ENCODE data around the gene VWA3A.
"Not testable (repeated sequence)": the region's sequence is repeated elsewhere in the genome, so short reads cannot be mapped to it uniquely, and the experiment has no call there.

Gene VWA3A

DNA sequence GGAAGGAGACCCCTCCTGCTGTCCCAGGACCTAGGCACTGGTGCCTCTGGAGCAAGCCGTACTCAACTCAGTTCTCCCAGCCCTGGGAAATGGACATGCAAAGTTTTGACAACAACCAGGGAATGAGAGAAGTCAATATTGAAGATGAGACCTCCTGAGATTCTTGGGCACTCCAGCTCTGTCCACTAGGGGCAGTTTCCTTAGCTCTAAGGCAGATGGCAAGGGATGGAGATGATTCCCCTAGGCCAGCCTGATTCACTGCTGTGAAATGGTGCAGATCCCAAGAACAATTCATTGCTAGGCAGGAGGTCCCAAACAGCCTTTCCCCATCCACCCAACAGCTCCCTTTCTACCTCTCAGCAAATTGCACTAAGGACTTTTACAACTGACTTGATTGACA lies 49.4 kb downstream of the VWA3A start:
- no peak for DNase-seq

DNA sequence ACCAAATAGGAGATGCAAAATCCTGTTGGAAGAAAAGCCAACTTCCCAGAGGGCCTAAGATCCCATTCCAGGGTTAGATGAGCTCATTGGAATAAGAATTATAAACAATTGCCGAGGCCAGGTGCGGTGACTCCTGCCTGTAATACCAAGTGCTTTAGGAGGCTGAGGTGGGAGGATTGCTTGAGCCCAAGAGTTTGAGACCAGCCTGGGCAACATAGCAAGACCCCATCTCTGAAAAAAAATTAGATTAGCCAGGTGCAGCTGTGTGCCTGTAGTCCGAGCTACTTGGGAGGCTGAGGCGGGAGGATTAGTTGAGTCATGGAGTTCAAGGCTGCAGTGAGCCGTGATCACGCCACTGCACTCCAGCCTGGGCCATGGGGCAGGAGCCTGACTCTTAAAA lies 52.2 kb downstream of the VWA3A start:
- no peak for DNase-seq

DNA sequence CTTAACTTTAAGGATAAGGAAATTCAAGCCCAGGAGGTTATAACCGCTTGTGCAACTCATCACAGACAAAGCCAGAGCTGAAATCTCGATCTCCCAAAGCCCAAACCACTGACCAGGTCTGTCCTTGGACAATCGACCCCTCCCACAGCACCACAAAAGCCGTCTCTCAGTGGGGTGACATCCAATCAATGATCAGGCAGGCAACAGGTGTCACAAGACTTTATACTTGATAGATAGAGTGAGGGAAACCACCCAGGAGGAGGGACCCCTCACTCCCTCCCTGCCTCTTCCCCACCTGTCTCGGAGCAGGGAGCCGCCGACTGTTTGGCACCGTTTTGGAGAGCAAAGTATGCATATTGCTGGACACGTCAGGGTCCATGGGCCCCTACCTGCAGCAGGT lies 55.5 kb downstream of the VWA3A start:
- DNase-seq: no peak

DNA sequence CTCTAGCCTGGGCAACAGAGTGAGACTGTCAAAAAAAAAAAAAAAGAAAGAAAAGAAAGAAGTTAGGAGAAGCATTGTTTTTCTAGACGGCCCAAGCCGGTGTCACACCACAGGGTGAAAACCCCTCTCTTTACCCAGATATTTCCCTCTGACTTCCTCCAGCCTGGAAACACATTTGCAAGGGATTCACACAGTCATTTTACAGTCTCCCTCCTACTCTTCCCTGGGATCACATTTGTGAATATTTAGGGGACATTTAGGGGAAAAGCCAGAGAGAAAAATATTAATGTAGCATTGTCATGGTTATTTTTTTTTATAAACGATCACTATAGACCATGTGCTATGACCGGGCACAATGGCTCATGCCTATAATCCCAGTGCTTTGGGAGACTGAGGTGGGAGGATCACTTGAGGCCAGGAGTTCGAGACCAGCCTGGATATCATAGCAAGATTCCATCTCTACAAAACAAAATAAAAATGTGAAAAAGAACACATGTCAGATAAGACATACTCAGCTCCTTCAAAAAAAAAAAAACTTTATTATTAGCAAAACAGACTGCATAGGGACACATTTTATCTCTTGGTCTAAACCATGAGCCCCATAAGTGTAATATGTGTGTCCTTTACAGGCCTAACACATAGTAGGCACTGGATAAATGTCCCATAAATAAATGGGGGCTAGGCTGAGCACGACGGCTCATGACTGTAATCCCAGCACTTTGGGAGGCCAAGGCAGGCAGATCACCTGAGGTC lies 59.1 kb downstream of the VWA3A start:
- no peak for DNase-seq

DNA sequence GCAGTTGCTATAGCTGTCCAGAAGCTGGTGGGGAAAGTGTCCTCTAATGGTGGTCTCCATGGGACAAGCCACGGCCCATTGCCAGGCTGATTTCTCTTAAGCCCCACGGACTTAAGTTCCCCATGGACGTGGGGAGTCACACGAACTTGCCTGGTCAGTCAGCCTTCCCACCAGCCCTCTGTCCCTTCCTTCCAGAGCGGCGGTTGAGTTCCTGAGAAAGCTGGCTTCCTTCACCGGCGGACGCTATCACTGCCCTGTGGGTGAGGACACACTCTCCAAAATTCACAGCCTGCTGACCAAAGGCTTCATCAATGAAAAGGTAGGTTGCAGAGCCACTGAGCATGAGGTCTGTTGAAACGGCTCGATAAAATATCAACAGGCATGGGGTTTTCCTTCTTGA lies 60.0 kb downstream of the VWA3A start:
- no peak for DNase-seq

DNA sequence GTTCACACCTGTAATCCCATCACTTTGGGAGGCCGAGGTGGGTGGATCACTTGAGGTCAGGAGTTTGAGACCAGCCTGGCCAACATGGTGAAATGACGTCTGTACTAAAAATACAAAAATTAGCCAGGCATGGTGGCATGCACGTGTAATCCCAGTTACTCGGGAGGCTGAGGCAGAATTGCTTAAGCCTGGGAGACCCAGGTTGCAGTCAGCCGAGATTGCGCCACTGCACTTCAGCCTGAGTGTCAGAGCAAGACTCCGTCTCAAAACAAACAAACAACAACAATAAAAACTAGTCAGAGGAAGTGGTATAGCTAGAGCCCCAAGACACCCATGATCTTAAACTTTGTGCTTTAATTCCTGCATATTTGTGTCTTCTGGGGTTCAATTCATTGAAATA lies 60.7 kb downstream of the VWA3A start:
- DNase-seq: not testable (repeated sequence)

DNA sequence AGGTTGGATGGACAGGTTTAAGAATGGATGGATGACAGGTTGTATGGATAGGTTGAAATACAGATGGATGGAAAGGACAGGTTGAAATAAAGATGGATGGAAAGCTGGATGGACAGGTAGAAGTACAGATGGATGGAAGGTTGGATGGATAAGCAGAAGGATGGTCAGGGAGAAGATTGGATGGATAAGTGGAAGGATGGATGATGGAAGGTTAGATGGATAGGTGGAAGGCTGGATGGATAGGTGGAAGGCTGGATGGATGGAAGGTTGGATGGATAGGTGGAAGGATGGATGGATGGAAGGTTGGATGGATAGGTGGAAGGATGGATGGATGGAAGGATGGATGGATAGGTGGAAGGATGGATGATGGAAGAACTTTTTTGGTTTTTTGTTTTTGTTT lies 69.1 kb downstream of the VWA3A start:
- no peak for DNase-seq

DNA sequence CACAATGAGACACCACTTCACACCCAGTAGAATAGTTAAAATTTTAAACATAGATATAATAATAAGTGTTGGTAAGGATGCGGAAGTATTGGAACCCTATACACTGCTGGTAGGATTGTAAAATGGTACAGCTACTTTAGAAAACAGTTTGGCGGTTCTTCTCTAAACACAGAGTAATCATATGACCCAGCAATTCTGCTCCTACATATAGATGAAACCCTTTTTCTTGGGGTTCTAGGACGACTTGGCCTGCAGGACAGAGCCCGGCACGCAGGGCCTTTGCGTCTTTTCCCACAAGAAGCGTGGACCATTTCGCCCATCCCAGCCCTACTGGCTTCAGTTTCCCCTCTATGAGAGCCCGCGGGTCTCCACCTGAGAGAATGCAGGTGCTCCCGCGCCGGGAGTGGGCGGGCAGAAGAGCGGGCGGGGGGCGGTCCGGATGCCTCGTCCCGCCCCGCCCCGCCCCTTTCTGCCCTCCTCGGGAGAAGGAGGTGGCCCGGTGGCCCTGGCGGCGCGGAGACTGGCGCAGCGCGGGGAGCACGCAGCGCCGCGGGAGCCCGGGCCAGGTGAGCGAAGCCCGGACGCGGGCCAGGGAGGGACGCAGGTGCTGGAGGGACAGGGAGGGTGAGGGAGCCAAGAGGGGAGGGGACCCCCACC lies 69.8 kb downstream of the VWA3A start, which contains the start of gene SDR42E2:
TSS of gene SDR42E2 (plus strand) at position 508 of the 657 bp plus-strand sequence. CDS start 3,077 bp downstream, outside the sequence.
- no peak for DNase-seq

DNA sequence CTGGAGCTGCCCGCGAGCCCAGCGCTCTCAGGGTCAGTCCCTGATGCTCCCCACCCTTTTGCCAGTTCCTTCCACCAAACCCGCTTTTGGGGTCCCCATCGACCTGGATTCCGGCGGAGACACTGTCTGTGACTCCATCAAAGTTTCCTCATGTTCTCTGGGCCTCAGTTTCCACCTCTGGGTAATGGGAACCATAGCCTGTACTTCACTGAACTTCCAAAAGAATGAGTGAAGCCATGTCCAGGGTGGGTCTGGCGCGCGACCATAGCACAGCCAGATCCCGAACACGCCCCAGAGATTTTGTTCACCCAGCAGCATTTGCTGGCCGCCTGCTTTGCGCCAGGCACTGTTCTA lies 70.3 kb downstream of the VWA3A start:
- DNase-seq: no peak

DNA sequence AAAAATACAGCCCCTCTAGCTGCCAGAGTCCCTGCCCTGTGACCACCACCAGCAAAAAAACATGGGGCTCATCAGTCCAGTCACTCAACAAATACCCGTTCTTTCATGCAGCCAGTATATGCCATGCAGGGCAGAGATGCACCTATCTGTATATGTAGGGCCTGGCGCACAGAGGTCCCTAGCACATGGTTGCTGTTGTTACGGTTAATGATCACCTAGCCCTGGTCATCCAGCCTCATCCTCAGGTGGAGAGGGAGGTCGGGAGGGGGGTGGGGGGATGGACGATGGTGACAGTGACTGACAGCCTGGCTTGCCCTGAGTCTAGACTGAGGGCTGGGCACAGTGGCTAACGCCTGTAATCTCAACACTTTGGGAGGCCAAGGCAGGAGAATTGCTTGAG lies 71.5 kb downstream of the VWA3A start:
- no peak for DNase-seq

DNA sequence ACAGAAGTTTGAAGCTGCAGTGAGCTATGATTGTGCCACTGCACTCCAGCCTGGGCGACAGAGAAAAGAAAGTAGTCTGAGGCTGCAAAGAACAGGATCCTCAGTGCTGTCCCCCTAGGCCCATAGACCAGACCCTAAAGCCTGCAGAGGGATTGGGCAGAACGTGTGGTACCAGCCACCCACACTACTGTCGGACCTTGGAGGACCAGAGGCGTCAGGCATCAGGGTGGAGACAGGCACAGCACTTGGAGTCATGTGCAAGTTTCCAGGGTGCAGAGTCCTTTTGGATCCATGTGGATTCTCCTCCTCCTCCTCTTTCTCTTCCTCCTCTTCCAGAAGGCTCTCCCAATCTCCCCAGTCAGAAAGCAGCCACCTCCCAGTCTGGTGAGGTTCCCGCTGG lies 72.1 kb downstream of the VWA3A start:
- no peak for DNase-seq

DNA sequence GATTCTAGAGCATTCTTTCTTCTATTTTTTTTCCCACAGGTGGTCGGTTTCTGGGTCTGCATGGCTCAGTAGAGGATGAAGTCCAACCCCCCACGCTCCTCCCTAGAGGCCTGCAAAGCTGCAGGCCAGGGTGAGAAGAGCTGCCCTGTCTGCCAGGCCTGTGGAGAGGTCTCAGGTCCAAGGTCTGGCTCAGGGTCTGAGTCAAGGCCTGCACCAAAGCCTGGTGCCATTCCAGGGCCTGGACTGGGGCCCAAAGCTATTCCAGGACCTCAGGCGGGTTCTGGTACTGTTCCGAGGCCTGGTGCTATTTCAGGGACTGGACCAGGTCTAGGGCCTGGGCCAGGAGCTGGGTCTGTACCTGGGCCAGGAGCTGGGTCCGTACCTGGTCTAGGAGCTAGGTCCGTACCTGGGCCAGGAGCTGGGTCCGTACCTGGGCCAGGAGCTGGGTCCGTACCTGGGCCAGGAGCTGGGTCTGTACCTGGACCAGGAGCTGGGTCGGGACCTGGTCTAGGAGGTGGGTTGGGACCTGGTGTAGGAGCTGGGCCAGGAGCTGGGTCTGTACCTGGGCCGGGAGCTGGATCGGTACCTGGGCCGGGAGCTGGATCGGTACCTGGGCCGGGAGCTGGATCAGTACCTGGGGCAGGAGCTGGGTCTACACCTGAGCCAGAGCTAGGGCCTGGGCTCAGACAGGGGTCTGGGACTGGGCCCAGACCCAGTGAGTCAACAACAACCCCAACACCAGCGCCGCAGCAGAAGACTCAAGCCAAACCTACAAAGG lies 73.4 kb downstream of the VWA3A start:
- DNase-seq: no peak

DNA sequence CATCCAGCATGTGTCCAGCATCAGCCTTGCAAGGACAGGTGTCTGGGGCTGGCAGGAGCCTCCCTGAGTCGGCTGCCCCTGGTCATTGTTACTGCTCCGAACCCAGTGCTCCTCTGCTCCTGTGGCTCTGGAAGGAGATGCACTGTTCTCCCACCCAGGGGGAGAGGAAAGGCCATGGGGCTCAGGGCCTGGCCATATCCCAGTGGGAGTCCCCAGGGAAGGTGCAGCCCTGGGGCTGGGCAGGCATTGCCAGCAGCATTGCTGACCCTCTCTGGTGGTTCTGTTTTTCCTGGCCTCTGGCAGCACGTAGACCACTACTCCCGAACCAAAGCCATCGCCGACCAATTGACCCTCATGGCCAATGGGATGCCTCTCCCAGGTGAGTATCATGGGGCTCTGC lies 79.6 kb downstream of the VWA3A start:
- no peak for DNase-seq

DNA sequence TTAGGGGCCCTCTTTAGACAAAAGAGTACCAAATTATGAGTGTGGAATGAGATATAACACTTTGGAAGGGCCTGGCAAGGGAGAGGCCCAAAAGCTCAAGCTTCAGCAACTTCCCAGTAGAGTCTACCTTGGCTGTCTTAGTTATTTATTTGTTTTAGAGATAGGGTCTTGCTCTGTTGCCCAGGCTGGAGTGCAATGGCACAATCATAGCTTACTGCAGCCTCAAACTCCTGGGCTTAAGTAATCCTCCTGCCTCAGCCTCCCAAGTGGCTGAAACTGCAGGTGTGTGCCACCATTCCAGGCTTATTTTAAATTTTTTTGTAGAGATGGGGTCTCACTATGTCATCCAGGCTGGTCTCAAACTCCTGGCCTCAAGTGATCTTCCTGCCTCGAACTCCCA lies 80.3 kb downstream of the VWA3A start:
- not testable (repeated sequence) for DNase-seq

DNA sequence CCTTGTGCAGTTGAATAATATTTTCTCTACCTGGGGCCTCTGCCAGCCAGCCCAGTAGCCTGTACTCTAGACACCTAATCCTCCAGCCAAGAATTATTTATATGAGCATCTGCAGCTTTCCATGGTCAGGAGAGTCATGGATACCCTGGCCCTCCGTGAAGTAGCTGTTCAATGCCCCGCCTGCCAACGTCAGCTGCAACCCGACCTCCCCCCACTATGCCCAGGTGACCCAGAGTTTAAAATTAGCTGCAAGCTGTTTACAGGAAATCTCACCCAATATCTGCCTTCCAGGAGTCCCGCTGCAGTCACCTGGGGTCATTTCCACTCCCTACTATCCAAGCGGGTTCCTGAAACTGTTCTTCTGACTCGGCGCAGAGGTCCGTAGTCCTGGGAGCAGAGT lies 82.3 kb downstream of the VWA3A start:
- DNase-seq: no peak

DNA sequence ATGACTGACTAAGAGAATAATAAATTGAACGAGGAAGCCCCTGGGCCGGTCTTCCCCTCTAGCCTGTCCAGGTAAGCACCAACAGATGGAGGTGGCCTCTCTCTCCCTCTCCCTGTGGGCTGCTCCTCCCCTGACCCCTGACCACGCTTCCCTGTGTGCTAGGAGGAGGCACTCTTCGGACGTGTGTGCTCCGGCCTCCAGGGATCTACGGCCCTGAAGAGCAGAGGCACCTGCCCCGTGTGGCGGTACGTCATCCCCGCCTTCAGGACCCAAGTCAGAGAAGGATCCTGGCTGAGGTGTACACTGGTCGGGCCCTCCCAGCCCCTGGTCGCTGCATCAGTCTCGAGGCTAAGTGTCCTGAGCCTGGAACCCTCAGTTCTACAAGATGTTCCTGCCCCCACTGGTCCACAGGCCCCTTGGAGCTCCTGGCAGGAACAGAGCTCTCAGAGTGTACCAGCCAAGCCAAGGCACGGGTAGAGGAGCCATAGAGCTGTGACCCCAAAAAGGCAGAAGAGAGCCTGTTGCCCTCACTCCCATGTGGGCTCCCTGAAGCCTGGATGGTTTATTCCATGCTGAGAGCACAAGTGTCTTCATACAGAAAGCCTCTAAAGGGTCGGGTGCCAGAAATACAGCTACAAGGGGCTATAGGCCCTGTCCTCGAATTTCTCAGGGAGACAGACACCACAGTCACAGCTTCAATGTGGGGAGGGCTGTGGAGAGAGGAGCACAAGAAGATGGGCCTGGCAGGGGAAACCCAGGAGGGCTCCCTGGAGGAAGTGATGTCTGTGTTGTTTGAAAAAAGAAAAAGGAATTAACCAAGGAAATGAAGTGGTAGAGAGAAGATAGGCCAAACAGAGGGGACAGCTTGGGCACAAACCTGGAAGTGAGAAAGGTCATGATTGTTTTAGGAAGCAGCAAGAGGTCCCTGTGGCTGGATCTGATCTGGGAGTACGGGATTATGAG lies 85.9 kb downstream of the VWA3A start:
- no peak for DNase-seq

DNA sequence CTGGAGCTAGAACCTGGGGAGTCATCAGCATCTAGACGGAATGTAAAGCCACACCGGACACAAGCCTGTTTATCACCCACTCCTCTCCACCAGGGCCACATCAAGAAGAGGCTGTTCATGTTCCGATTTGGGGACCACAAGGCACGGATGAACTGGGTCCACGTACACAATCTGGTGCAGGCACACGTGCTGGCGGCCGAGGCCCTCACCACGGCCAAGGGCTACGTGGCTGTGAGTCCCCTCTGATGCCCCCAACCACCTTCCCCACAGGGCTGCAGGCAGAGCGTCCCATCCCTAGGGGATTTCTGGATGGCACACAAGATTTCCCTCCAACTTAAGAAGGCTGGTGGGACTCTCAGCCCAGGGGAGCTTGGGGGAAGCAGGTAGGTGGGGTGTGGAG lies 89.1 kb downstream of the VWA3A start:
- no peak for DNase-seq

DNA sequence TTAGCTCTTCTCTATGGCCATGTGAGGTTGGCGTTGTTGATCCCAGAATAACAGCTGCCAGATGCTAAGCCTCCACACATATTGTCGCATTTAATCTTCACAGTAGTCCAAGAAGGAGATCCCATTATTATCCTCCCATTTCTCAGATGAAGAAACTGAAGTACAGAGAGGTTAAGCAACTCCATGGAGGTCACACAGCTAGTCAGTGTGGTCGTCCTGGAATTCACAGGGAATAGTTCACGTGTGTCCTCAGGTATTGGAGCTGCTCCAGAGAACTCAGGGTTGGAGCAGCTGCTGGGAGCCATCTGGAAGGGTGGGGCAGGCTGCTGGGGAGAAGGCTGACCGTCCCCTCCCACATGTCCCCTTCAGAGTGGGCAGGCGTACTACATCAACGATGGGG lies 89.5 kb downstream of the VWA3A start:
- no peak for DNase-seq

DNA sequence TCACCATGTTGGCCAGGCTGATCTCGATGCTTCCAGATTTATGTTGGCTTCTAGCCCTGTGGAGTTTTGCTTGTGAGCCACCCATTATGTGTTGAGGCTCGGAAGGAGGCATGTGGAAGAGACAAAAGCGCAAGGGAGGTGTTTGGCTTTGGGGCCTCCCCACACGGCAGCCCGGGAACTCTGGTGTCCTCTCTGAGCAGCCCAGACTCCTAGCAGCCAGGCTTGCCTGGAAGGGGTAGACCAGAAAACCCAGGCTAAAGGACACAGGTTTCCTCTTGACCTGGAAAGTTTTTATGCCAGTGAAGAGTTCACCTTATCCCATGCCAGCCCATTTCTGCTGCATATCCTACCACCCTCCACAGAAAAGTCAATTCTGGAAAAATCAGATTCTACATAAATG lies 91.0 kb downstream of the VWA3A start:
- no peak for DNase-seq

DNA sequence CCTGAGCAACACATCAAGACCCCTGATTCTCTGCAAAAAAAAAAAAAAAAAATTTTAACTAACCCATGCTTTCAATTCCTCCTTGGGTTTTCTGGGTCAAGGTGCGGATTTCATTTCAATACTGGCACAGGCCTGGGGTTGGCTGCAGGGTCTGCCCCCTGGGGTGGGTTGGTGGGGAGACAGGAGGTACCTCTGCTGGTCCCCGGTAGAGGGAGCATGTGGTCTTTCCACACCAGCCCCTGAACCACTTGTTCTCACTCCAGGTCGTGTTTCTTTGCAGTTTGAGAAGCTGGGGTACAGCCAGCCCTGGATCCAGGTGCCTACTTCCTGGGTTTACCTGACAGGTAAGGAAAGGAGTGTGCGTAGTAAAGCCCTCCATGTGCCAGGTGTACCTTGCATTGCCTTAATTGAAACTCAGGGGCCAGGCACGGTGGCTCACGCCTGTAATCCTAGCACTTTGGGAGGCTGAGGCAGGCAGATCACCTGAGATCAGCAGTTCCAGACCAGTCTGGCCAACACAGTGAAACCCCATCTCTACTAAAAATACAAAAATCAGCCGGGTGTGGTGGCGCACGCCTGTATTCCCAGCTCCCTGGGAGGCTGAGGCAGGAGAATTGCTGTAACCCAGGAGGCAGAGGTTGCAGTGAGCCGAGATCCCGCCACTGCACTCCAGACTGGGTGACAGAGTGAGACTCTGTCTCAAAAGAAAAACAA lies 91.7 kb downstream of the VWA3A start:
- DNase-seq: no peak

DNA sequence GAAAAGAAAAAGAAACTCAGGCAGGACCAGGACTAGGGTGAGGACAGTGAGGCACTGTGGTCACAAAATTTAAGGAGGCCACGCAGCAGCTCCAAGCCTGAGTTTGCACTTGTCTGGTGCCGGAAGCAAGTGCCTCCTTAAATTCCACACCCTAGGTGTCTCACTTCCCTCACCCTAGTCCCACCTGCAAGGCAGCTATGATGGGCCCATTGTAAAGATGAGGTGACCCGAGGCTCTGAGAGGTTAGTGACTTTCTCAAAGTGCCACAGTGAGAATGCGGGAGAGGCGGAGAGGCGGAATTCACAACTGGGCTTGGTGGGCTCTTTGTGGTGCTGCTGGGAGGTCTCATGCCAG lies 92.3 kb downstream of the VWA3A start:
- no peak for DNase-seq

DNA sequence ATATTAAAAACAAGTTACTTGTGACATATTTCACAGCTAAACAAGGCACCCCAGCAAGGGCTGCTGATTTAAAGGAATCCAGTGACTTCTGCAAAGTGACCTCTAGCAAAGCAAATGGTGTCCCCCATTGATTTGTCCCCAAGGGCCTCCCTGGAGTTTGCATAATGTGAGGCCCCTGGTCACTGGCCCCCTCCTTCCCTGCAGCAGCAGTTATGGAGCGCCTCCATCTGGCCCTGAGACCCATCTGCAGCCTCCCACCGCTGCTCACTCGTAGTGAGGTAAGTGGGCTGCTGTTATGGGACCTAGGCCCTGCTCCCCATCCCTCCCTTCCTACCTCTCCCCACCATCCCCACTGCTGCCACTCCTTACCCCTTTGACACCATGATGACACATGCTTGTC lies 94.2 kb downstream of the VWA3A start:
- no peak for DNase-seq
